HCT116 (cell line): ENCODE results near the gene FRMPD4. TPM values are rescaled to one million over a fixed set of nuclear protein-coding genes. Genes with fewer than 3 reads are reported as not detected.

Experiments used
- ATAC-seq: fragments of 200-7000 bp; cut with Tn5 transposase; 2 replicates; pipeline ENCODE4 v1.9.1; 2020; ENCODE audit warnings: mild to moderate bottlenecking, moderate library complexity
- BruUV-seq: library from RNA; stranded (reverse); fragments of 400-500 nt; replicated peaks from 2 replicates; lab custom pipeline; 2021; lab: Mats Ljungman, UMichigan
- CTCF ChIA-PET: fragments of 300-600 bp; sonication (Branson Sonifier 250); formaldehyde crosslinking; loops from one replicate; lab custom pipeline; 2021; ENCODE audit warnings: antibody characterized with exemption; lab: Charles Lee
- POLR2A ChIA-PET: fragments of 300-600, 350-600 bp; sonication (Branson Sonifier 250); formaldehyde crosslinking; loops from one replicate; lab custom pipeline; 2021; ENCODE audit warnings: antibody characterized with exemption; lab: Charles Lee
- RAD21 ChIA-PET, 2 experiments: fragments of 300-600 bp; sonication (Branson Sonifier 250); formaldehyde crosslinking; loops; one replicate each; lab custom pipeline; 2023; ENCODE audit warnings: low total read pairs in 2 of 2; ENCODE audit not compliant: uncharacterized antibody in 2 of 2, unreplicated experiment in 2 of 2, low non-redundant PET in 1 of 2; lab: Charles Lee
- DNase-seq: peaks from one replicate; pipeline ENCODE4 v3.0.0-alpha.2; 2010; ENCODE audit warnings: low read depth, low spot score
- H2AFZ ChIP-seq: fragments of 200-600 bp; shearing (Covaris generic), sonication (generic); 2 replicates; pipeline ENCODE4 v1.6.1; 2017; ENCODE audit warnings: low read depth, mixed run types, mixed read lengths, antibody characterized with exemption, low read length; ENCODE audit not compliant: poor library complexity, severe bottlenecking
- H3K27ac ChIP-seq: 2 replicates; pipeline ENCODE4 v1.5.1; 2012; ENCODE audit warnings: low read depth, low read length
- H3K27me3 ChIP-seq: fragments of 200-600 bp; sonication (generic); 2 replicates; pipeline ENCODE4 v1.6.1; 2016; ENCODE audit warnings: mixed run types, low read length, mixed read lengths; ENCODE audit not compliant: insufficient read depth
- H3K36me3 ChIP-seq, 2 experiments: fragments of 200-500 bp in 1 of 2; fragments of 200-600 bp in 1 of 2; sonication (Bioruptor generic) in 1 of 2; sonication (generic) in 1 of 2; 2 replicates each; pipeline versions ENCODE4 v1.5.1 to v1.6.1; 2014 to 2016; ENCODE audit warnings: low read length in 2 of 2, inconsistent platforms in 1 of 2, mixed read lengths in 1 of 2, mixed run types in 1 of 2; ENCODE audit not compliant: insufficient read depth in 2 of 2, control insufficient read depth in 1 of 2
- H3K4me1 ChIP-seq, 2 experiments: fragments of 200-600 bp in 1 of 2; sonication (generic) in 1 of 2; 2 replicates each; pipeline versions ENCODE4 v1.5.1 to v1.6.1; 2012 to 2017; ENCODE audit warnings: low read length in 2 of 2, inconsistent platforms in 1 of 2, mild to moderate bottlenecking in 1 of 2, mixed read lengths in 1 of 2, mixed run types in 1 of 2, moderate library complexity in 1 of 2; ENCODE audit not compliant: insufficient read depth in 2 of 2, control insufficient read depth in 1 of 2
- H3K4me2 ChIP-seq: fragments of 200-600 bp; sonication (generic); 2 replicates; pipeline ENCODE4 v1.6.1; 2017; ENCODE audit warnings: mixed run types, low read length, mixed read lengths
- H3K4me3 ChIP-seq, 2 experiments: fragments of 200-600 bp in 1 of 2; sonication (generic) in 1 of 2; replicated peaks in 1 of 2; 2 replicates each; pipeline ENCODE4 v1.5.1; 2011 to 2016; ENCODE audit warnings: low read length in 2 of 2, control low read depth in 1 of 2, low read depth in 1 of 2, mild to moderate bottlenecking in 1 of 2, mixed read lengths in 1 of 2, mixed run types in 1 of 2
- H3K79me2 ChIP-seq: fragments of 200-600 bp; sonication (generic); 2 replicates; pipeline ENCODE4 v1.6.1; 2017; ENCODE audit warnings: mild to moderate bottlenecking, mixed run types, low read length, moderate library complexity, mixed read lengths; ENCODE audit not compliant: insufficient read depth
- H3K9ac ChIP-seq: fragments of 200-600 bp; sonication (generic); 2 replicates; pipeline ENCODE4 v1.6.1; 2016; ENCODE audit warnings: low read length, mixed read lengths
- H3K9me2 ChIP-seq: fragments of 200-600 bp; sonication (generic), shearing (Covaris generic); 2 replicates; pipeline ENCODE4 v1.6.1; 2017; ENCODE audit warnings: mixed run types, mild to moderate bottlenecking, moderate library complexity; ENCODE audit not compliant: insufficient read depth
- H3K9me3 ChIP-seq, 2 experiments: fragments of 200-500 bp in 1 of 2; fragments of 200-600 bp in 1 of 2; sonication (Bioruptor generic) in 1 of 2; sonication (generic) in 1 of 2; 2 replicates each; pipeline ENCODE4 v1.6.1; 2014 to 2017; ENCODE audit warnings: low read length in 2 of 2, mixed read lengths in 2 of 2, inconsistent platforms in 1 of 2, low read depth in 1 of 2, mild to moderate bottlenecking in 1 of 2, mixed run types in 1 of 2, moderate library complexity in 1 of 2; ENCODE audit not compliant: control insufficient read depth in 1 of 2, insufficient read depth in 1 of 2
- H4K20me1 ChIP-seq: fragments of 200-600 bp; sonication (generic), shearing (Covaris generic); 2 replicates; pipeline ENCODE4 v1.6.1; 2017; ENCODE audit warnings: mixed run types, mild to moderate bottlenecking, moderate library complexity; ENCODE audit not compliant: insufficient read depth
- CBX3 ChIP-seq: IDR thresholded peaks from 2 replicates; pipeline ENCODE4 v1.6.1; 2012; ENCODE audit warnings: low read depth
- EGR1 ChIP-seq: IDR thresholded peaks from 2 replicates; pipeline ENCODE4 v1.6.1; 2012; ENCODE audit warnings: low read depth
- EZH2 ChIP-seq: fragments of 200-600 bp; sonication (generic); IDR thresholded peaks from 2 replicates; pipeline ENCODE4 v1.6.1; 2017; ENCODE audit warnings: antibody characterized with exemption, mixed run types
- FOSL1 ChIP-seq: IDR thresholded peaks from 2 replicates; pipeline ENCODE4 v1.6.1; 2012; ENCODE audit warnings: low read depth
- POLR2A ChIP-seq: IDR thresholded peaks from 2 replicates; pipeline ENCODE4 v1.7.0; 2011; ENCODE audit warnings: borderline replicate concordance; ENCODE audit not compliant: insufficient read depth, insufficient read length; ENCODE audit errors: extremely low read depth
- POLR2AphosphoS5 ChIP-seq: IDR thresholded peaks from 2 replicates; pipeline ENCODE4 v1.6.1; 2011; ENCODE audit warnings: mild to moderate bottlenecking, low read depth, low read length, moderate library complexity
- RAD21 ChIP-seq: IDR thresholded peaks from 2 replicates; pipeline ENCODE4 v1.6.1; 2012; ENCODE audit warnings: low read depth, mild to moderate bottlenecking
- YY1 ChIP-seq: IDR thresholded peaks from 2 replicates; pipeline ENCODE4 v1.6.1; 2011; ENCODE audit warnings: low read length, low read depth, moderate library complexity, mild to moderate bottlenecking; ENCODE audit not compliant: insufficient replicate concordance; ENCODE audit errors: extremely low read depth
- ZFX ChIP-seq: fragments of 450-650 bp; IDR thresholded peaks from 2 replicates; pipeline ENCODE4 v1.6.1; 2017
- ZNF274 ChIP-seq: fragments of 200-500 bp; sonication (Bioruptor generic); IDR thresholded peaks from 2 replicates; pipeline ENCODE4 v1.6.1; 2014; ENCODE audit warnings: mild to moderate bottlenecking, low read depth, low read length, inconsistent platforms
- intact Hi-C: fragments of 100-400 bp; cut with micrococcal nuclease; formaldehyde crosslinking; loops from 2 replicates; pipeline ENCODE4 v1.10.0; 2022
- total RNA-seq: library from RNA; stranded (reverse); gene quantifications from one replicate; pipeline ENCODE4 v1.2.1, GENCODE V29; 2021; ENCODE audit not compliant: unreplicated experiment
- TF ChIP-seq, protein P1 (sequence below): IDR thresholded peaks from 2 replicates; pipeline ENCODE4 v1.6.1; 2012
- TF ChIP-seq, protein P2 (sequence below): IDR thresholded peaks from 2 replicates; pipeline ENCODE4 v1.6.1; 2012

Gene FRMPD4
- total RNA-seq, 1 experiment from 2014 or later = not detected

GRCh38 chrX:12308420-12308819 is 170.1 kb downstream of the FRMPD4 start:
- intact Hi-C loops = no loop called here
- no peak for ATAC-seq
- H4K20me1 ChIP-seq = no peaks in the 10 kb centered on the region
- TF ChIP-seq POLR2AphosphoS5 (no peak), EZH2 (no peak), RAD21 (no peak), CBX3 (no peak), EGR1 (no peak), FOSL1 (no peak), YY1 (no peak)
- TF ChIP-seq, protein P1, sequence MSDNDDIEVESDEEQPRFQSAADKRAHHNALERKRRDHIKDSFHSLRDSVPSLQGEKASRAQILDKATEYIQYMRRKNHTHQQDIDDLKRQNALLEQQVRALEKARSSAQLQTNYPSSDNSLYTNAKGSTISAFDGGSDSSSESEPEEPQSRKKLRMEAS = no peak
- TF ChIP-seq, protein P2, sequence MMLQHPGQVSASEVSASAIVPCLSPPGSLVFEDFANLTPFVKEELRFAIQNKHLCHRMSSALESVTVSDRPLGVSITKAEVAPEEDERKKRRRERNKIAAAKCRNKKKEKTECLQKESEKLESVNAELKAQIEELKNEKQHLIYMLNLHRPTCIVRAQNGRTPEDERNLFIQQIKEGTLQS = no peak
- no peak for DNase-seq
- no peaks in the 10 kb centered on the region for H3K79me2 ChIP-seq
- no peaks in the 10 kb centered on the region for H3K4me1 ChIP-seq
- no peak overlapping the region for H2AFZ ChIP-seq
- POLR2A ChIA-PET = no interaction called here
- BruUV-seq = no TSS peak
- no peak overlapping the region for H3K27ac ChIP-seq
- H3K27me3 ChIP-seq = no peaks in the 10 kb centered on the region
- no peak overlapping the region for H3K4me3 ChIP-seq
- RAD21 ChIA-PET = no interaction called here
- CTCF ChIA-PET = no interaction called here
- H3K9me3 ChIP-seq = no peaks in the 10 kb centered on the region
- no peak overlapping the region for H3K9ac ChIP-seq
- no peaks in the 10 kb centered on the region for H3K9me2 ChIP-seq
- H3K4me2 ChIP-seq = no peak overlapping the region
- H3K36me3 ChIP-seq = no peaks in the 10 kb centered on the region

DNA sequence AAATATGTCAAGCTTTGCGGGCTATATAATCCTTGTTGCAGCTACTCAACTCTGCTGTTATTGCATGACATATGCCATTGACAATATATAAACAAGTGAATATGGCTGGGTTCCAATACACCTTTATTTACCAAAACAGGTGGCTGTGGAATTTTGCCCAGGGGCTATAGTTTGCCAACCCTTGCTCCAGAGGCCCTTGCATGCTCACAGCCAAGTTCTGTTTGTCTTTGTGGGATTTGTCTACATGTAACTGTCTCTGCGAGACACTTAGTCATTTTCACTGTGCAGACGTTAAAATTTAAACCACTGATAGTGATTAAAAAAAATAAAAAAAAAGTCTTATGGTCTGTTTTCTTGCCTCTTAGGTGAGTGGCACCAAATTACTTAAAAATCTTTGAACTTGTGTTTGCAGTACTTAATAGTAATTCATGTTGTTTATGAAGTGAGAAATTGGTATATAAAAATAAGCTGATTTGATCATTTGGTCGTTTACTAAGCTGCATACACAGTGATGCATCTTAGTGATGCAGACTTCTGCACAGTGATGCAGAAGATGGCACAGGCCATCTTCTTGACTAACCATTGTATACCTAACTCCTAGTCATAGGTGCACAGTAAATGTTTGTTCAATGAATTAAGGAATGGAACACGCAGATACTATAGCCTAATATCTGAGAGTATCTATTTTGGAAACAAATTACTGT is 170.9 kb downstream of the FRMPD4 start:
- Histone ChIP-seq H4K20me1 (no peaks in the 10 kb centered on the region), H3K79me2 (no peaks in the 10 kb centered on the region), H2AFZ (no peak overlapping the region), H3K4me2 (no peak overlapping the region), H3K36me3 (no peaks in the 10 kb centered on the region), H3K4me1 (no peaks in the 10 kb centered on the region), H3K27ac (no peak overlapping the region), H3K9me2 (no peaks in the 10 kb centered on the region), H3K9ac (no peak overlapping the region), H3K9me3 (no peaks in the 10 kb centered on the region), H3K4me3 (no peak overlapping the region), H3K27me3 (no peaks in the 10 kb centered on the region)
- ATAC-seq (no peak), DNase-seq (no peak)
- CTCF ChIA-PET = no interaction called here
- intact Hi-C loops = no loop called here
- TF ChIP-seq, protein P1 = no peak
- TF ChIP-seq YY1 (no peak), ZNF274 (no peak), ZFX (no peak), POLR2A (no peak)
- no TSS peak for BruUV-seq
- RAD21 ChIA-PET = no interaction called here
- POLR2A ChIA-PET = no interaction called here
